Esophagus muscularis mucosa (tissue), 3 donors: ENCODE results near the gene SNX20.

ENCODE experiments used
- CTCF ChIP-seq, 3 experiments: fragments of 200-600 bp in 2 of 3; fragments of 450-650 bp in 1 of 3; sonication (generic) in 2 of 3; IDR thresholded peaks; one replicate each; pipeline ENCODE4 v1.5.1; 2017 to 2019; ENCODE audit warnings: antibody characterized with exemption in 3 of 3, mild to moderate bottlenecking in 2 of 3, moderate library complexity in 1 of 3
- POLR2A ChIP-seq: fragments of 450-650 bp; IDR thresholded peaks from one replicate; pipeline ENCODE4 v1.6.1; 2017; ENCODE audit warnings: antibody characterized with exemption, moderate library complexity, mild to moderate bottlenecking, low read depth
- POLR2AphosphoS5 ChIP-seq, 2 donors: sonication (generic); formaldehyde crosslinking; IDR thresholded peaks; one replicate each; pipeline ENCODE4 v1.6.1; 2017; ENCODE audit warnings: antibody characterized with exemption in 2 of 2

DNA sequence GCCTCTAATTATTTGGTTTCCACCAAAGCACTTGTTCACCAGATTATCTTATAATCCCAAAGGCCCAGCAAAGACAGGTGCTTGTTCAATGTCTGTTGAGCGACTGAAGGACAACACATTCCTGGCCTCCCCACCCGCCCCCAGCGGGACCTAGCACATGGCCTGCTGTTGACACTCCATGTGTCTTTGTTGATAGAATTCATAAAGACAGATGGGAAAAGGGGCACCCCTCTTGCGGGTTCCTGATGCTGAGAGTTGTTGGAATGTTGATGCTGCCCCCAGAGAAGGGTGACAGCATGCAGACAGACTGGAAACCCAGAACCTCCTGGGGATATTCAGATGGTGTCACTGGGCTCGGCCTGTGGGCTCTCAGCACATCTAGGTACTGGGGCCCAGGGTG is 36.9 kb downstream of the SNX20 start:
- TF ChIP-seq CTCF (IDR thresholded peaks at IDR 0.05) (no peak), POLR2AphosphoS5 (IDR thresholded peaks at IDR 0.05) (no peak), POLR2A (no peak)
